Smooth muscle cell (in vitro differentiated cells): Measurements from ENCODE around the gene TPTE2. TPM values are rescaled to one million over a fixed set of nuclear protein-coding genes. Genes with fewer than 3 reads are reported as not detected.

ENCODE experiments used
- DNase-seq: peaks from one replicate; lab custom pipeline; 2025; ENCODE audit not compliant: unreplicated experiment; lab: John Stamatoyannopoulos, UW
- H2AFZ ChIP-seq: fragments of 200-600 bp; sonication (generic); 2 replicates; pipeline ENCODE4 v1.6.0; 2016; ENCODE audit warnings: antibody characterized with exemption, low read depth, mild to moderate bottlenecking
- H3F3A ChIP-seq: fragments of 200-600 bp; sonication (generic); 2 replicates; pipeline ENCODE4 v1.6.0; 2017; ENCODE audit warnings: antibody characterized with exemption, low read depth
- H3K27ac ChIP-seq: fragments of 200-600 bp; sonication (generic); 2 replicates; pipeline ENCODE4 v1.5.1; 2016; ENCODE audit warnings: low read depth, mild to moderate bottlenecking
- H3K27me3 ChIP-seq: fragments of 200-600 bp; sonication (generic); 2 replicates; pipeline ENCODE4 v1.6.1; 2016; ENCODE audit warnings: low read depth, mild to moderate bottlenecking
- H3K36me3 ChIP-seq: fragments of 200-600 bp; sonication (generic); 2 replicates; pipeline ENCODE4 v1.5.1; 2016; ENCODE audit warnings: low read depth
- H3K4me1 ChIP-seq: fragments of 200-600 bp; sonication (generic); 2 replicates; pipeline ENCODE4 v1.5.1; 2016; ENCODE audit warnings: low read depth
- H3K4me2 ChIP-seq: fragments of 200-600 bp; sonication (generic); 2 replicates; pipeline ENCODE4 v1.6.0; 2016; ENCODE audit warnings: mild to moderate bottlenecking
- H3K4me3 ChIP-seq: fragments of 200-600 bp; sonication (generic); 2 replicates; pipeline ENCODE4 v1.5.1; 2016; ENCODE audit warnings: mild to moderate bottlenecking
- H3K79me2 ChIP-seq: fragments of 200-600 bp; sonication (generic); 2 replicates; pipeline ENCODE4 v1.6.0; 2016; ENCODE audit warnings: low read depth, mild to moderate bottlenecking
- H3K9ac ChIP-seq: fragments of 200-600 bp; sonication (generic); 2 replicates; pipeline ENCODE4 v1.6.0; 2016; ENCODE audit warnings: low read depth
- H3K9me3 ChIP-seq: fragments of 200-600 bp; sonication (generic); replicated peaks from 2 replicates; pipeline ENCODE4 v1.5.1; 2016; ENCODE audit warnings: low read depth
- H4K20me1 ChIP-seq: fragments of 200-600 bp; sonication (generic); 2 replicates; pipeline ENCODE4 v1.6.0; 2016; ENCODE audit warnings: low read depth
- WGBS: methylation state at CpG from one replicate; pipeline ENCODE4 v1.1.7; 2016; ENCODE audit warnings: low lambda C conversion rate; 5-methylcytosine and 5-hydroxymethylcytosine counted together
- polyA plus RNA-seq: library from polyadenylated mRNA; unstranded; fragments of >200 nt; fragmentation: Nextera tagmentation; extraction: Ambion mirVana; gene quantifications from 2 replicates; pipeline ENCODE4 v1.2.1, GENCODE V29; 2016
- total RNA-seq: library from RNA; depleted of rRNA; stranded (reverse); fragments of >200 nt; gene quantifications from 2 replicates; pipeline ENCODE4 v1.2.3, GENCODE V29; 2014
- TF ChIP-seq, protein P1 (sequence below): fragments of 200-600 bp; sonication (generic); IDR thresholded peaks from 2 replicates; pipeline ENCODE4 v1.5.1; 2017; ENCODE audit warnings: borderline replicate concordance, mild to moderate bottlenecking, antibody characterized with exemption; ENCODE audit not compliant: insufficient read depth, poor library complexity, severe bottlenecking

The TPTE2 gene
- total and polyA plus RNA-seq, 2 experiments from 2014 or later: 0.10 TPM; not detected in 1

DNA sequence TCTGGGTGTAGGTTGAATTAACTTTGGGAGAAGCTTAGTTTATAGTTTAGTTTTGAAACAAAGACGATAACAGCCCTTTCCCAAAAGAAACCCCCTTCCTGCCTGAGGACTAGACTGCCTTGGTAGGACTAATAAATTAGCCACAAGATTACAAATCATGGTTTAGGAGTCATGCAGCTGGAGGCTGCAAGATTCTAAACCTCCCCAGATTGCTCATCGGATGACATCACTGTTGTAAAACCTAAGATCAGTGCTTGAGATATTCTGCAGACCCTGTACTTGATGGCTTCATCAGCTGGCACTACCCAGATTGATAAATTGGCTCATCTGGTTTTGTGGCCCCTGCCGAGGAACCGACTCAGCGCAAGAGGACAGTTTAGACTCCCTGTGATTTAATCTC, 36.2 kb upstream of the TPTE2 start:
- DNase-seq: no peak
- TF ChIP-seq, protein P1, sequence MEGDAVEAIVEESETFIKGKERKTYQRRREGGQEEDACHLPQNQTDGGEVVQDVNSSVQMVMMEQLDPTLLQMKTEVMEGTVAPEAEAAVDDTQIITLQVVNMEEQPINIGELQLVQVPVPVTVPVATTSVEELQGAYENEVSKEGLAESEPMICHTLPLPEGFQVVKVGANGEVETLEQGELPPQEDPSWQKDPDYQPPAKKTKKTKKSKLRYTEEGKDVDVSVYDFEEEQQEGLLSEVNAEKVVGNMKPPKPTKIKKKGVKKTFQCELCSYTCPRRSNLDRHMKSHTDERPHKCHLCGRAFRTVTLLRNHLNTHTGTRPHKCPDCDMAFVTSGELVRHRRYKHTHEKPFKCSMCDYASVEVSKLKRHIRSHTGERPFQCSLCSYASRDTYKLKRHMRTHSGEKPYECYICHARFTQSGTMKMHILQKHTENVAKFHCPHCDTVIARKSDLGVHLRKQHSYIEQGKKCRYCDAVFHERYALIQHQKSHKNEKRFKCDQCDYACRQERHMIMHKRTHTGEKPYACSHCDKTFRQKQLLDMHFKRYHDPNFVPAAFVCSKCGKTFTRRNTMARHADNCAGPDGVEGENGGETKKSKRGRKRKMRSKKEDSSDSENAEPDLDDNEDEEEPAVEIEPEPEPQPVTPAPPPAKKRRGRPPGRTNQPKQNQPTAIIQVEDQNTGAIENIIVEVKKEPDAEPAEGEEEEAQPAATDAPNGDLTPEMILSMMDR: no peak
- Histone ChIP-seq H3K36me3 (no peaks in the 10 kb centered on the region), H3K9ac (no peak overlapping the region), H3K79me2 (no peaks in the 10 kb centered on the region), H2AFZ (no peak overlapping the region), H3K4me1 (no peaks in the 10 kb centered on the region), H3K27ac (no peak overlapping the region), H3K27me3 (peaks cover 15% of the 10 kb centered on the region), H3K4me2 (no peak overlapping the region), H3K9me3 (no peaks in the 10 kb centered on the region), H4K20me1 (no peaks in the 10 kb centered on the region), H3K4me3 (no peak overlapping the region), H3F3A (no peaks in the 10 kb centered on the region)
- WGBS: 56% methylated on average over 5 of the region's 5 CpGs

GRCh38 chr13:19596960-19597361, 35.6 kb upstream of the TPTE2 start:
- Histone ChIP-seq H3K4me3 (no peak overlapping the region), H3K4me2 (no peak overlapping the region), H3K79me2 (no peaks in the 10 kb centered on the region), H2AFZ (no peak overlapping the region), H3F3A (no peaks in the 10 kb centered on the region), H3K9ac (no peak overlapping the region), H4K20me1 (no peaks in the 10 kb centered on the region), H3K4me1 (no peaks in the 10 kb centered on the region), H3K27ac (no peak overlapping the region), H3K9me3 (no peaks in the 10 kb centered on the region), H3K27me3 (peaks cover 9% of the 10 kb centered on the region), H3K36me3 (no peaks in the 10 kb centered on the region)
- 74% methylated on average over 6 of the region's 6 CpGs for WGBS
- no peak for DNase-seq
- TF ChIP-seq, protein P1: no peak

- Histone ChIP-seq H4K20me1 (no peaks in the 10 kb centered on the region), H3K4me3 (no peak overlapping the region), H3K27me3 (peaks cover under 1% of the 10 kb centered on the region), H3K36me3 (no peaks in the 10 kb centered on the region), H3K4me1 (no peaks in the 10 kb centered on the region), H3K4me2 (no peak overlapping the region), H3K9me3 (no peaks in the 10 kb centered on the region), H3K27ac (no peak overlapping the region), H2AFZ (no peak overlapping the region), H3K9ac (no peak overlapping the region), H3K79me2 (no peaks in the 10 kb centered on the region), H3F3A (no peaks in the 10 kb centered on the region)
- DNase-seq: no peak
- 94% methylated on average over 3 of the region's 3 CpGs for WGBS
- TF ChIP-seq, protein P1: no peak
Observed at GRCh38 chr13:19596086-19596485, 34.8 kb upstream of the TPTE2 start.

GRCh38 chr13:19592657-19593180, 31.4 kb upstream of the TPTE2 start:
- Histone ChIP-seq H2AFZ (no peak overlapping the region), H3K27ac (no peak overlapping the region), H3K9ac (no peak overlapping the region), H3K79me2 (no peaks in the 10 kb centered on the region), H3F3A (no peaks in the 10 kb centered on the region), H3K36me3 (no peaks in the 10 kb centered on the region), H3K4me3 (no peak overlapping the region), H3K4me1 (no peaks in the 10 kb centered on the region), H4K20me1 (no peaks in the 10 kb centered on the region), H3K27me3 (no peaks in the 10 kb centered on the region), H3K4me2 (no peak overlapping the region), H3K9me3 (no peaks in the 10 kb centered on the region)
- DNase-seq: no peak
- TF ChIP-seq, protein P1: no peak
- 90% methylated on average over 1 of the region's 1 CpG for WGBS
